Fibroblast of pulmonary artery (primary cell): Measurements from ENCODE around the gene ABLIM2.

Experiments used
- DNase-seq: peaks from one replicate; pipeline ENCODE4 v3.0.0-alpha.2; 2010; ENCODE audit warnings: low read depth
- H3K4me3 ChIP-seq: replicated peaks from 2 replicates; pipeline ENCODE4 v1.5.1; 2011; ENCODE audit warnings: low read depth, mild to moderate bottlenecking, control low read depth, low read length, moderate library complexity
- TF ChIP-seq, protein P1 (sequence below): IDR thresholded peaks from 2 replicates; pipeline ENCODE4 v1.5.1; 2011; ENCODE audit warnings: mild to moderate bottlenecking, control low read depth, low read length, inconsistent platforms; ENCODE audit errors: missing control alignments

Gene ABLIM2

DNA sequence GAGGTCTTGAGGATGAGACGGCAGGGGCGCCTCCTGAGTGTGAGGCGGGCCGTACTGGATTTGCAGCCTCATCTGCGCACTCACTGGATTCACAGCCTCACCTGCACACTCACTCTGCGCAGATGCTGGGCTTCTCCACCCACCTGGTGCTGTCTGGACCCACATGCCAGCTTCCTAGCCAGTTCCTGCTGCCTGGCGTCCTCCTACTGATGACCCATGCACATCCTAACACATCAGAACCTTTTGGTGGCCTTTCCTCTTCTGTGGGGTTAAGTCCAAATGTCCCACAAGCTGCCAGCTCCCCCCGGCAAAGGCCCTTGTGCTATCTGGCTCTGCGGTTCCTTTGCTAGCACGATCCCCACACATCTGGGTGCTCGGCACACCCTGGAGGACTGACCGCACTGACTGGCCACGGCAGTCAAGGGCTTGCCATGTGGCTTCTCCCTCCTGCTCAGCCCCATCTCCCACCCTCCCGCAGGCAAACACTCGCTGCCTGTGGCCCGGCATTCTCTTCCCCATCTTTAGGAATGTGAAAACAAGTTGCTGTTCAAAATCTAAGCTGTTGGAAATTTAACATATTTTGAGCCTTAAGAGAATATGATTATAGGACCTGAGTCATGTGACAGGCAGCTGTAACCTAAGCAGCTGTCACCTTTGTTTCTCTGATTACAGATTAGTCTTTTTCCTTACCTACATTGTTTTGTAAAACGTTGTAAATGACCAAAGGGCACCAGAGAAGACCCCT is 179.5 kb downstream of the ABLIM2 start:
- DNase-seq = no peak
- TF ChIP-seq, protein P1, sequence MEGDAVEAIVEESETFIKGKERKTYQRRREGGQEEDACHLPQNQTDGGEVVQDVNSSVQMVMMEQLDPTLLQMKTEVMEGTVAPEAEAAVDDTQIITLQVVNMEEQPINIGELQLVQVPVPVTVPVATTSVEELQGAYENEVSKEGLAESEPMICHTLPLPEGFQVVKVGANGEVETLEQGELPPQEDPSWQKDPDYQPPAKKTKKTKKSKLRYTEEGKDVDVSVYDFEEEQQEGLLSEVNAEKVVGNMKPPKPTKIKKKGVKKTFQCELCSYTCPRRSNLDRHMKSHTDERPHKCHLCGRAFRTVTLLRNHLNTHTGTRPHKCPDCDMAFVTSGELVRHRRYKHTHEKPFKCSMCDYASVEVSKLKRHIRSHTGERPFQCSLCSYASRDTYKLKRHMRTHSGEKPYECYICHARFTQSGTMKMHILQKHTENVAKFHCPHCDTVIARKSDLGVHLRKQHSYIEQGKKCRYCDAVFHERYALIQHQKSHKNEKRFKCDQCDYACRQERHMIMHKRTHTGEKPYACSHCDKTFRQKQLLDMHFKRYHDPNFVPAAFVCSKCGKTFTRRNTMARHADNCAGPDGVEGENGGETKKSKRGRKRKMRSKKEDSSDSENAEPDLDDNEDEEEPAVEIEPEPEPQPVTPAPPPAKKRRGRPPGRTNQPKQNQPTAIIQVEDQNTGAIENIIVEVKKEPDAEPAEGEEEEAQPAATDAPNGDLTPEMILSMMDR = no peak
- no peak overlapping the region for H3K4me3 ChIP-seq

DNA sequence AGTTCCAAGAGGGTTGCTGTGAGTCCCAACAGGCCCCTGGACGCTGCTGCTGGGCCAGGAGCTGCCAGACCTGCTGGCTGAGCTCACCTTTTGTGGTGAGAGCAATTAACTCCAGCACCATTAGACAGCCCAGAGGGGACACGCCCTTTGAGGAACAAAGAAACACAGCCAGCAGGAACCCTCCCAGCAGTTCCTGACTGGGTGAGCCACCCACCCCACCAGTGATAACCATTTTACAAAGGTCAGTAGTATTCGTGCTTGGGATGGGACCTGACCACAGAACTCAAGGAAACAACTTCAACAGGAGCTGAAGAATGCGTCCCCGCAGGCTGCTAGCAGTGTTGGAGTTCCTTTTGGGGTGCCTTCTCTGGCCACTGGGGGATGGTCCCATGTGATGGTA is 180.1 kb downstream of the ABLIM2 start:
- DNase-seq = no peak
- TF ChIP-seq, protein P1 = no peak
- H3K4me3 ChIP-seq = no peak overlapping the region

DNA sequence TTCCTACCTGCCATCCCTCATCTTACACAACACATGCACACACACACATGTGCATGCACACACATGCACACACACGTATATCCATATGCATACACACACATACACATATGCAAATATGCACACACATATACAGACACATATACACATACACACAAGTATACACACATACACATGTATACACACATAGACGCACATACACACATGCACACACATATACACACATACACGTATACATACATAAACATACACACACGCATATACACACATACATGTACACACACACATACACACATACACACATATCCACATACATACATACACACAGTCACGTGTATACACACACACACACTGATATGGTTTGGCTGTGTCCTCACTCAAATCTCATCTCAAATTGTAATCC is 182.0 kb downstream of the ABLIM2 start:
- TF ChIP-seq, protein P1 = no peak
- no peak overlapping the region for H3K4me3 ChIP-seq
- no peak for DNase-seq

DNA sequence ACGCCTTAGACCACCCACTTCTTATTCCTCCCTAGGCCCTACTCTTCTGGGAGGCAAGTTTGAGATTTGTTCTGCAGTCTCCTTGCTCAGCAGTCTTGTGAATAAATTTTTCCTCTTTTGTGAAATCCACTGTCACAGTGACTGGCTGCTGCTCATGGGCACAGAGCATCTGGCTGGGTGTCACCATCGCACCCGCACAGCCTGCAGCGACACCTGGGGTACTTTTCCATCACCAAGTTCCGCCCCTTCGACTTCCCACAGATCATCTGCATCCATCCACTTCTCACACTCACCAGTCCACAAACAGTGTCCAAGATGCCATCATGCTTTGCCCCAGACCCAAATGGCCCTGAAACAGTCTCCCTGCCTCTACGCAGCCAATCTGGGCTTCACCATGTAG is 182.6 kb downstream of the ABLIM2 start:
- TF ChIP-seq, protein P1 = no peak
- no peak for DNase-seq
- H3K4me3 ChIP-seq = no peak overlapping the region

DNA sequence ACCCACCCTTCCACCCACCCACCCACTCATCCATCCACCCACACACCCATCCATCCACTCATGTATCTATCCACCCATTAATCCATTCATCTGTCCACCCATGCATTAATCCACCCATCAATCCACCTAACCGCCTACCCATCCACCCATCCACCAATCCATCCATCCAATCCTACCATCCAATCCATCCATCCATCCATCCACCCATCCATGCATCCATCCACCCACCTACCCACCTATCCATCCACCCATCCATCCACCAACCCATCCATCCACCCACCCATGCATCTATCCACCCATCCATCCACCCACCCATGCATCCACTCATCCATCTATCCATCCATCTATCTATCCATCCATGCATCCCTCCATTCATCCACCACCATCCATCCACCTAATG is 184.2 kb downstream of the ABLIM2 start:
- H3K4me3 ChIP-seq = no peak overlapping the region
- DNase-seq = no peak
- TF ChIP-seq, protein P1 = no peak

DNA sequence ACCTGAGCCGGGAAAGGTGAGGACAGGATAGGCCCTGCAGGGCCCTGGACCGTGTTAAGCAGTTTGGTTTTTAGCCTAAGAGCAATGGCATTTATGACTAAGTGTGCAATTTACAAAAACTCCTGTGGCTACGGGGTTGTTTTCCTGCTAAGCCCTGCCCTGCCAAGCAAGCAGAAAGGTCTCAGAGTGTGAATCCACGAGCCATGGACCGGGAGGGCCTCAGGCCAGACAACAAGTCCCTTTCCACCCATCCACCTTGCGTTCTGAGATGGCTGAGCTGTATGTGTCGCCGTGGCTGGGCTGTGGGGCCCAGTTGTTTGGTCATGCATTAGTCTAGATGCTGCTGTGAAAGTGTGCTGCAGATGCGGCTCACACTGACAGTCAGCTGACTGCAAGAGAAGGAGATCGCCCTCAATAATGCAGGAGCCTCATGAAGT is 185.1 kb downstream of the ABLIM2 start:
- DNase-seq = peak; percentile 39
- TF ChIP-seq, protein P1 = no peak
- no peak overlapping the region for H3K4me3 ChIP-seq
